PFSK-1 (cell line): ENCODE results near the gene PFN4.

Source experiments
- FOXP2 ChIP-seq: optimal IDR thresholded peaks from 2 replicates; pipeline ENCODE3; 2011; ENCODE audit warnings: borderline replicate concordance, control low read depth, inconsistent platforms; ENCODE audit not compliant: insufficient read depth; ENCODE audit errors: extremely low read length, extremely low read depth
- POLR2AphosphoS5 ChIP-seq: IDR thresholded peaks from 2 replicates; pipeline ENCODE4 v1.6.1; 2012; ENCODE audit warnings: low read depth, mild to moderate bottlenecking, control low read depth, low read length, moderate library complexity
- REST ChIP-seq, 2 experiments: IDR thresholded peaks; 2 replicates each; pipeline versions ENCODE4 v1.6.1 to v1.8.0; 2011 to 2012; ENCODE audit warnings: low read depth in 2 of 2, low read length in 2 of 2, control low read depth in 1 of 2, inconsistent platforms in 1 of 2, mild to moderate bottlenecking in 1 of 2, moderate library complexity in 1 of 2; ENCODE audit not compliant: insufficient read depth in 1 of 2
- SIN3A ChIP-seq: IDR thresholded peaks from 2 replicates; pipeline ENCODE4 v1.6.1; 2012; ENCODE audit warnings: mild to moderate bottlenecking, low read length, moderate library complexity, borderline replicate concordance; ENCODE audit not compliant: insufficient read depth
- TAF1 ChIP-seq: IDR thresholded peaks from 2 replicates; pipeline ENCODE4 v1.6.1; 2012; ENCODE audit warnings: low read length, control low read depth, borderline replicate concordance; ENCODE audit not compliant: insufficient read depth

PFN4 gene

DNA sequence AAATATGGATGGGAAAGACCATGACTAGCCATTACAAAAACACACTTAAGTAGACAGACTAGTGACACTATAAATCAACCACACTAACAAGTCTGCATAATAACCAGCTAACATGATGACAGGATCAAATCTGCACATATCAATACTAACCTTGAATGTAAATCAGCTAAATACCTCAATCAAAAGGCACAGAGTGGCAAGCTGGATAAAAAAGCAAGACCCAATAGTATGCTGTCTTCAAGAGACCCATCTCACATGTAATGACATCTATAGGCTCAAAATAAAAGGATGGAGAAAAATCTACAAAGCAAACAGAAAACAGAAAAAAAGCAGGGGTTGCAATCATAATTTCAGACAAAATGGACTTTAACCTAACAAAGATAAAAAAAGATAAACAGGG lies 16.3 kb downstream of the PFN4 start:
- TF ChIP-seq TAF1 (no peak), POLR2AphosphoS5 (no peak), SIN3A (no peak), FOXP2 (no peak)

- TF ChIP-seq TAF1 (no peak), FOXP2 (no peak), REST (IDR thresholded peaks at IDR 0.05; ENCODE audit: insufficient read depth in 1 of 2, low read depth in 2 of 2, low read length in 2 of 2) (no peak), SIN3A (no peak), POLR2AphosphoS5 (no peak)
Observed at GRCh38 chr2:24105816-24106215, 17.3 kb downstream of the PFN4 start.

- no peak for TF ChIP-seq POLR2AphosphoS5
- no peak for TF ChIP-seq TAF1
- no peak for TF ChIP-seq FOXP2
- no peak for TF ChIP-seq REST (IDR thresholded peaks at IDR 0.05; ENCODE audit: insufficient read depth in 1 of 2, low read depth in 2 of 2, low read length in 2 of 2)
- no peak for TF ChIP-seq SIN3A
Observed at GRCh38 chr2:24104906-24105305, 18.2 kb downstream of the PFN4 start.

DNA sequence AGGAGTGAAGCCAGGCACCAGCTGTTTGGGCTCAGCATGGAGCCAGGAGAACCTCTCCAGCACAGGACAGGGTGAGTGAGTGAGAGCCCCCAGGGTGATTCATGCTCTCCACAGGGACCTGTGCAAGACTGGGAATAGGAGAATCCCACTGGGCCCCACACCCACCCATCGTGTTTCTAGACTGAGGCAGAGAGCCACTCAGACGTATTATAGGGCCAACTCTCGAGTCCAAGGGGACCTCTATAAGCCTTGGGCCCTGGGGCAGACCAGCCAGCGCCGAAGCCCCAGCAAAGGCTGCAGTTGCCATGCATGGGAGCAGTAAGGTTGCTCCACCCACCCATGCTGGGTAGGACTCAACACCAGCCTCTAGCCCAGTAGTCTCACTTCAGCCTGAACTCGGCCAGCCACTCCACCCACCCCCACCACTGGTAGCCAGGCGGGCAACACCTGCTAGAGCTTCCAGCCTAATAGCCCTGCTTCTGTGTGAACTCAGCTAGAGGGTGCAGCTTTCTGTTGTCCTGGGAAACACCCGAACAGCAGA lies 19.0 kb downstream of the PFN4 start:
- no peak for TF ChIP-seq REST (IDR thresholded peaks at IDR 0.05; ENCODE audit: insufficient read depth in 1 of 2, low read depth in 2 of 2, low read length in 2 of 2)
- no peak for TF ChIP-seq FOXP2

DNA sequence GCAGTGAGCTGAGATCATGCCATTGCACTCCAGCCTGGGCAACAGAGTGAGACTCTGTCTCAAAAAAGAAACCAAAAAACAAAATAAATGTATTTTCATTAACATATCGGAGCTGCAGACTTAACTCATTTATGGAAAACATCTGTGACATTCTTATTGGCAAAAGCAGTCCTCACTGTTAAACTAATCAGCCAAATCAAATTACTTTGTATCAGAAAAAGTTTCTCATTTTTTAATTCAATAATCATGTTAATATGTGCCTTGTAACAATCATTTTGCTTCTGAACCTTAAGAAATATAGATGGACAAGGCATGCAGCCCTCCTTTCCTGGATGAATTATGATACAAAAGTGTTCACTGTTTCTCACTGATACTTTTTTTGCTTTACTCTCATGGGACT lies 20.5 kb downstream of the PFN4 start:
- TF ChIP-seq FOXP2 (no peak), POLR2AphosphoS5 (no peak)

DNA sequence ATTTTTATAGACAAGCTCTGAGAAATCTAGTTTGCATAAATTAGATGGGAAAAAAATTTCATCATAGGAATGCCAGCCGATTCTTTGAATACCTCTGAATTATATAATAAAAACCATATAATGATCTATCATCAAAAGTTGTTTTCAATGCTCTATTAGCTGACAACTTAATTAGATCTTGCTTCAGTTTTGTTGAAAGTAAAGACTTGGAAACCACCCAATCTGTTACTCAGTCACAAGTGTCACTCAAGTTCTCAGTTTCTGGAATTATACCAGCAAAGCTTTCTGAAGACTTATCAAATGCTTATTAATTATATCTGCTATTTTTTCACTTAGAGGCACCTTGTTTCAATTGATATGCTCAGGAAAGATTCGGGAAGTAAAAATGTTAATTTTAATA lies 21.1 kb downstream of the PFN4 start:
- TF ChIP-seq POLR2AphosphoS5 (no peak), FOXP2 (no peak)

DNA sequence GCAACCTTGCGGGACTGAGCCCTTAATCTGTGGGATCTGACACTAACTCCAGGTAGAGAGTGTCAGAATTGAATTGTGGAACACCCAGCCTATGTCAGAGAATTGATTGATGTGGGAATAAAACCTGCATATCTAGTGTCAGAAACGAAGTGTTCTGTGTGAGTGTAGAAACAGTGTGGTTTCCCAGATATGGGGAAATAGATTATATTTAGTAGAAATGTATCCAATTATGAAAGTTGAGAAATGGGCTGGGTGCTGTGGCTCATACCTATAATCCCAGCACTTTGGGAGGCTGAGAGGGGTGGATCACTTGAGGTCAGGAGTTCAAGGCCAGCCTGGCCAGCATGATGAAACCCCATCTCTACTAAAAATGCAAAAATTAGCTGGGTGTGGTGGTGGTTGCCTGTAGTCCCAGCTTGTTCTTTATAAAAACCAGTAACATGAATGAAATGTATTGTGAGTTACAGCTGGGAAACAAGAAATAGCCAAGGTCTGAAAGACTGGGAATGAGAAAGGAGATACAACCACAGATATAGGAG lies 34.2 kb downstream of the PFN4 start:
- TF ChIP-seq TAF1 (no peak), POLR2AphosphoS5 (no peak), FOXP2 (no peak), SIN3A (no peak), REST (IDR thresholded peaks at IDR 0.05; ENCODE audit: insufficient read depth in 1 of 2, low read depth in 2 of 2, low read length in 2 of 2) (no peak)
